ENCODE data around the gene XIRP2.
"Not testable (repeated sequence)": the region's sequence is repeated elsewhere in the genome, so short reads cannot be mapped to it uniquely, and the experiment has no call there.

The XIRP2 gene

DNA sequence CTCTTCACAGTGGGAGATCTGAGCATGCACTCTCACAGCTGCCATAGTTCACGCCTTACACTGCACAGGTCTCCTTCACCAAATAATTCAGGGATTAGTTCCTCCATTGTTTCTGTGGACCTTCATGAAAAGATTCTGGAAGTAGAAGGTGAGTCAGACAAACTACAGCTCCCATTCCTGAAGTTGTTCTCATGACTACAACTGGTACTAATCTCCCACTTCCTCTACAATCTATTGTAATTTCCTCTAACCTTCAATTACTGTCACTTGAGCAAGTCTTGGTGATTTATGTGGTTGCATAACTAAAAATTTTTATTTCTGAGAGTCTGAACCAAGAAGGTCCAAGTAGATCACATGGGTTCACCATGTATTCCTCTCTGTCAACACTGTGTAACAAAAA, 128.7 kb downstream of the XIRP2 start:
- Histone ChIP-seq H3K27me3 (replicated peaks) (no peaks in the 10 kb centered on the region), H3K36me3 (replicated peaks) (no peaks in the 10 kb centered on the region), H3K27ac (no peak overlapping the region), H3K4me3 (ENCODE audit: low read depth, low read length) (no peak overlapping the region)
- no peak for DNase-seq
- in situ Hi-C loops (cut with HindIII; ENCODE audit: low pct_ligation_motif_present, low sequenced_read_pairs), result no loop called here
- TF ChIP-seq, protein P1, sequence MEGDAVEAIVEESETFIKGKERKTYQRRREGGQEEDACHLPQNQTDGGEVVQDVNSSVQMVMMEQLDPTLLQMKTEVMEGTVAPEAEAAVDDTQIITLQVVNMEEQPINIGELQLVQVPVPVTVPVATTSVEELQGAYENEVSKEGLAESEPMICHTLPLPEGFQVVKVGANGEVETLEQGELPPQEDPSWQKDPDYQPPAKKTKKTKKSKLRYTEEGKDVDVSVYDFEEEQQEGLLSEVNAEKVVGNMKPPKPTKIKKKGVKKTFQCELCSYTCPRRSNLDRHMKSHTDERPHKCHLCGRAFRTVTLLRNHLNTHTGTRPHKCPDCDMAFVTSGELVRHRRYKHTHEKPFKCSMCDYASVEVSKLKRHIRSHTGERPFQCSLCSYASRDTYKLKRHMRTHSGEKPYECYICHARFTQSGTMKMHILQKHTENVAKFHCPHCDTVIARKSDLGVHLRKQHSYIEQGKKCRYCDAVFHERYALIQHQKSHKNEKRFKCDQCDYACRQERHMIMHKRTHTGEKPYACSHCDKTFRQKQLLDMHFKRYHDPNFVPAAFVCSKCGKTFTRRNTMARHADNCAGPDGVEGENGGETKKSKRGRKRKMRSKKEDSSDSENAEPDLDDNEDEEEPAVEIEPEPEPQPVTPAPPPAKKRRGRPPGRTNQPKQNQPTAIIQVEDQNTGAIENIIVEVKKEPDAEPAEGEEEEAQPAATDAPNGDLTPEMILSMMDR (IDR thresholded peaks at IDR 0.05; ENCODE audit: low read depth, low read length, missing control alignments), result no peak

DNA sequence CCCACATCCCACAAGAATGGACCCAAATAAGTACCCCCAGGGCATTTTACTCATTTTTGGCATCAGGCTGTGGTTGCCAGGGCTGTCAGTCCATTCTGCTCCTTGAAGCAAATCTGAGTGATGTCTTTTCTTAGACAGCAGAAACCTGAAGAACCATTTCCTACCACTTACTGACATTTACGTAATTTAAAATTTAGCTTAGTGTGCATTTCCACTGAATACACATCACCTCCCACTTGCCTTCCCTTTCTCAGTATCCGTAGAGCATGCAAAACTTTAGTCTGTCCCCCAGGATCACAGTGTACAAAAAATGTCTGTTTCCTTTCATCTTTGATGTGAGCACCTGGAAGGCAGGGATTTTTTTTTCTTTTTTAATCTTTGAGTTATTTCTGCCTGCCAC, 130.3 kb downstream of the XIRP2 start:
- no peak for DNase-seq
- H3K27ac ChIP-seq, result no peak overlapping the region
- no peaks in the 10 kb centered on the region for H3K27me3 ChIP-seq (replicated peaks)
- H3K36me3 ChIP-seq (replicated peaks), result no peaks in the 10 kb centered on the region
- TF ChIP-seq, protein P1 (IDR thresholded peaks at IDR 0.05; ENCODE audit: low read depth, low read length, missing control alignments), result no peak
- in situ Hi-C loops (cut with HindIII; ENCODE audit: low pct_ligation_motif_present, low sequenced_read_pairs), result no loop called here
- no peak overlapping the region for H3K4me3 ChIP-seq (ENCODE audit: low read depth, low read length)

DNA sequence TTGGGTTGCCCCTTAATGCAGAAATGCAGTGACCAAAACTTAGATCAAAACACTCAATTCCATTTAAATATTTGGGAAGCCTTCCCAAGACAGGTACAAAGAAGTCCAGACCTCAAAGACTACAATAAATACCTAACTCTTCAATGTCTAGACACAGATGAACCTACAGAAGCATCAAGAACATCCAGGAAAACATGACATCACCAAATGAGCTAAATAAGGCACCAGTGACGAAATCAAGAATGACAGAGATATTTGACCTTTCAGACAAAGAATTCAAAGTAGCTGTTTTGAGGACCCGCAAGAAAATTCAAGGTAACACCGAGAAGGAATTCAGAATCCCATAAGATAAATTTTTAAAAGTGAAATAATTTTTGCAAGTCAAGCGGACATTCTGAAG, 140.2 kb downstream of the XIRP2 start:
- no peak overlapping the region for H3K4me3 ChIP-seq (ENCODE audit: low read depth, low read length)
- no peaks in the 10 kb centered on the region for H3K36me3 ChIP-seq (replicated peaks)
- no peak for DNase-seq
- H3K27me3 ChIP-seq (replicated peaks), result no peaks in the 10 kb centered on the region
- TF ChIP-seq, protein P1 (IDR thresholded peaks at IDR 0.05; ENCODE audit: low read depth, low read length, missing control alignments), result no peak
- H3K27ac ChIP-seq, result no peak overlapping the region
- in situ Hi-C loops (cut with HindIII; ENCODE audit: low pct_ligation_motif_present, low sequenced_read_pairs), result no loop called here

DNA sequence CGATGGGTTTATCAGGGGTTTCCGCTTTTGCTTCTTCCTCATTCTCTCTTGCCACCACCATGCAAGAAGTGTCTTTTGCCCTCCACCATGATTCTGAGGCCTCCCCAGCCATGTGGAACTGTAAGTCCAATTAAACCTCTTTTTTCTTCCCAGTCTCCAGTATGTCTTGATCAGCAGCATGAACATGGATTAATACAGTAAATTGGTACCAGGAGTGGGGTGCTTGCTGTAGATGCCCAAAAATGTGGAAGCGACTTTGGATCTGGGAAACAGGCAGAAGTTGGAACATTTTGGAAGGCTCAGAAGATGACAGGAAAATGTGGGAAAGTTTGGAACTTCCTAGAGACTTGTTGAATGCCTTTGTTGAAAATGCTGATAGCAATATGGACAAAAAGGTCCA, 146.7 kb downstream of the XIRP2 start:
- H3K27me3 ChIP-seq (replicated peaks); in situ Hi-C loops (cut with HindIII; ENCODE audit: low pct_ligation_motif_present, low sequenced_read_pairs); DNase-seq; H3K4me3 ChIP-seq (ENCODE audit: low read depth, low read length); H3K27ac ChIP-seq; H3K36me3 ChIP-seq (replicated peaks): not testable (repeated sequence)

DNA sequence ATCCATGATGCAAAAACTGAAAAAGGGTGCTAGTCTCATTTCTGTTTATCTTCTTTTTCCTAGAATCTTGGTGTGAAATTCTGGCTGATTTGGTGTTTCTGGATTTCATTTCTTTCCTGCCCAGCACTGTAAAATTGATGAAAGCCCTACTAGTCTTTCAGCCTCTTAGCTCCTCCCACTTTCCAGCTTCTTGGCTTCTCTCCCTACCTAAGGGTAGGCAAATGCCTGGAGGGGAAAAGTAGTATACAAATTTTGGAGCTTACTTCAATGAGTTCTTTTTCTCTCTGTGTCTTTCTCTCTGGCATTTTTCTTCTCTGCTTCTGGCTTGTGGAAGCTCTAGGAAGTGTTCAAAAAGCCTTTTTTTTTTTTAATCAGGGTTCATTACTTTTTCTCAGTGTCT, 160.5 kb downstream of the XIRP2 start:
- in situ Hi-C loops (cut with HindIII; ENCODE audit: low pct_ligation_motif_present, low sequenced_read_pairs), result no loop called here
- Histone ChIP-seq H3K27ac (no peak overlapping the region), H3K36me3 (replicated peaks) (no peaks in the 10 kb centered on the region), H3K27me3 (replicated peaks) (no peaks in the 10 kb centered on the region), H3K4me3 (ENCODE audit: low read depth, low read length) (no peak overlapping the region)
- TF ChIP-seq, protein P1 (IDR thresholded peaks at IDR 0.05; ENCODE audit: low read depth, low read length, missing control alignments), result no peak
- no peak for DNase-seq

DNA sequence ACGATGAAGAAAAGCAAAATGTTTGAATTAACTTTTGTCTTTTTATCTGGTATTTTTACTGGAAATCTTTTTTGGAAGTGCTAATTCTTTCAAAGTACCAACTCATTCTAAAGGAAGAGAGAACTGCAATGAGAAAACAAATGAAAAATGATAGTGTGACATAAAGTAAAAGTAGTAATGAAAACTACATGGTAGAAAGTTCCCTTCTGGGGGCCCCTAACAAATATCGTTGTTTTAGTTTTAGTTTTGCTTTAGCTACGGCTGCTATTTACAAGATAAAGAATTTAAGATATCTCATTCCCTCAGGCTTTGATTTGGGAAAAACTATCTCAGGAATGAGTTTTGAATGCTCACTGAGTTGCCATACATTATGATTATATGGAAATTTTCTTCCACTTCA, 161.4 kb downstream of the XIRP2 start:
- Histone ChIP-seq H3K4me3 (ENCODE audit: low read depth, low read length) (no peak overlapping the region), H3K27ac (no peak overlapping the region), H3K27me3 (replicated peaks) (no peaks in the 10 kb centered on the region), H3K36me3 (replicated peaks) (no peaks in the 10 kb centered on the region)
- in situ Hi-C loops (cut with HindIII; ENCODE audit: low pct_ligation_motif_present, low sequenced_read_pairs), result no loop called here
- TF ChIP-seq, protein P1 (IDR thresholded peaks at IDR 0.05; ENCODE audit: low read depth, low read length, missing control alignments), result no peak
- no peak for DNase-seq

Measured in brain microvascular endothelial cell (primary cell).